ENCODE data around the gene SGPL1.

DNA sequence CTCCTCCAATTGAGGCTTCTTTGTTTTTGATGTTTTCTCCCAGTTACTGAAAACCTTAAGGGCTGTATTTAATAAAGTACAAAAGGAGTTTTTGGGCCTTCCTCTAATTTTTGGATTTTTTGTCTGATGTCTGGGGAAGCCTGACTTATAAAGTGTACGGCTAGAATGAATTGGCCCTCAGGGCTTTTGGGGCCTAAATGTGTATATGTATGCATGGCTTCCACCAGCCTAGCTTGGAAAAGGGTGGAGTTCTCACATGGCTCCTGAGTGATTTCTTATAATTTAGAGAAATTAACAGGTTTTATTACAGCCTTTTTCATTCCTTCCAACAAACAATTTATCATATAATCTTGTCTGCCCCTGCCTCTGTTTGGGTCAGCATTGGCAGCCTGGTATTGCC lies 20.1 kb upstream of the SGPL1 start:
- TF ChIP-seq CTCF (IDR thresholded peaks at IDR 0.05 in 2 of 3, conservative IDR thresholded peaks at IDR 0.05 in 1 of 3; ENCODE audit: control insufficient read depth in 2 of 3, extremely low read depth in 1 of 3, insufficient read depth in 1 of 3, low read depth in 3 of 3, low read length in 3 of 3) (no peak), SKIL (IDR thresholded peaks at IDR 0.05; ENCODE audit: low read depth, poor library complexity, severe bottlenecking) (no peak), MYC (IDR thresholded peaks at IDR 0.05; ENCODE audit: insufficient read depth, insufficient read length, insufficient replicate concordance, low read length, severe bottlenecking) (no peak), RFX5 (IDR thresholded peaks at IDR 0.05; ENCODE audit: low read depth, low read length) (no peak), ZNF384 (IDR thresholded peaks at IDR 0.05; ENCODE audit: borderline replicate concordance, low read depth, low read length) (no peak), EP300 (IDR thresholded peaks at IDR 0.05; ENCODE audit: borderline replicate concordance in 1 of 2, control insufficient read depth in 1 of 2, low read depth in 2 of 2, low read length in 2 of 2) (no peak), GABPA (IDR thresholded peaks at IDR 0.05; ENCODE audit: low read depth) (no peak), PRDM15 (CRISPR knock-in tag; IDR thresholded peaks at IDR 0.05) (no peak), PAX8 (IDR thresholded peaks at IDR 0.05) (no peak), KDM1A (IDR thresholded peaks at IDR 0.05; ENCODE audit: borderline replicate concordance) (no peak), ELK1 (IDR thresholded peaks at IDR 0.05; ENCODE audit: low read depth, low read length) (no peak), CHD4 (IDR thresholded peaks at IDR 0.05) (no peak), ZSCAN29 (IDR thresholded peaks at IDR 0.05) (no peak)
- TF ChIP-seq, protein P1, sequence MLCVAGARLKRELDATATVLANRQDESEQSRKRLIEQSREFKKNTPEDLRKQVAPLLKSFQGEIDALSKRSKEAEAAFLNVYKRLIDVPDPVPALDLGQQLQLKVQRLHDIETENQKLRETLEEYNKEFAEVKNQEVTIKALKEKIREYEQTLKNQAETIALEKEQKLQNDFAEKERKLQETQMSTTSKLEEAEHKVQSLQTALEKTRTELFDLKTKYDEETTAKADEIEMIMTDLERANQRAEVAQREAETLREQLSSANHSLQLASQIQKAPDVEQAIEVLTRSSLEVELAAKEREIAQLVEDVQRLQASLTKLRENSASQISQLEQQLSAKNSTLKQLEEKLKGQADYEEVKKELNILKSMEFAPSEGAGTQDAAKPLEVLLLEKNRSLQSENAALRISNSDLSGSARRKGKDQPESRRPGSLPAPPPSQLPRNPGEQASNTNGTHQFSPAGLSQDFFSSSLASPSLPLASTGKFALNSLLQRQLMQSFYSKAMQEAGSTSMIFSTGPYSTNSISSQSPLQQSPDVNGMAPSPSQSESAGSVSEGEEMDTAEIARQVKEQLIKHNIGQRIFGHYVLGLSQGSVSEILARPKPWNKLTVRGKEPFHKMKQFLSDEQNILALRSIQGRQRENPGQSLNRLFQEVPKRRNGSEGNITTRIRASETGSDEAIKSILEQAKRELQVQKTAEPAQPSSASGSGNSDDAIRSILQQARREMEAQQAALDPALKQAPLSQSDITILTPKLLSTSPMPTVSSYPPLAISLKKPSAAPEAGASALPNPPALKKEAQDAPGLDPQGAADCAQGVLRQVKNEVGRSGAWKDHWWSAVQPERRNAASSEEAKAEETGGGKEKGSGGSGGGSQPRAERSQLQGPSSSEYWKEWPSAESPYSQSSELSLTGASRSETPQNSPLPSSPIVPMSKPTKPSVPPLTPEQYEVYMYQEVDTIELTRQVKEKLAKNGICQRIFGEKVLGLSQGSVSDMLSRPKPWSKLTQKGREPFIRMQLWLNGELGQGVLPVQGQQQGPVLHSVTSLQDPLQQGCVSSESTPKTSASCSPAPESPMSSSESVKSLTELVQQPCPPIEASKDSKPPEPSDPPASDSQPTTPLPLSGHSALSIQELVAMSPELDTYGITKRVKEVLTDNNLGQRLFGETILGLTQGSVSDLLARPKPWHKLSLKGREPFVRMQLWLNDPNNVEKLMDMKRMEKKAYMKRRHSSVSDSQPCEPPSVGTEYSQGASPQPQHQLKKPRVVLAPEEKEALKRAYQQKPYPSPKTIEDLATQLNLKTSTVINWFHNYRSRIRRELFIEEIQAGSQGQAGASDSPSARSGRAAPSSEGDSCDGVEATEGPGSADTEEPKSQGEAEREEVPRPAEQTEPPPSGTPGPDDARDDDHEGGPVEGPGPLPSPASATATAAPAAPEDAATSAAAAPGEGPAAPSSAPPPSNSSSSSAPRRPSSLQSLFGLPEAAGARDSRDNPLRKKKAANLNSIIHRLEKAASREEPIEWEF (IDR thresholded peaks at IDR 0.05; ENCODE audit: insufficient replicate concordance, low read depth, low read length) = no peak

All from GM12878 (cell line).